HG03378 (cell line): ENCODE data around the gene VPS4A.
"Not testable (repeated sequence)": the region's sequence is repeated elsewhere in the genome, so short reads cannot be mapped to it uniquely, and the experiment has no call there.

Experiments
- ATAC-seq: cut with Tn5 transposase; IDR thresholded peaks from one replicate; pipeline ENCODE4 v1.9.1; 2021; ENCODE audit warnings: mild to moderate bottlenecking, moderate library complexity; ENCODE audit not compliant: unreplicated experiment

VPS4A gene

DNA sequence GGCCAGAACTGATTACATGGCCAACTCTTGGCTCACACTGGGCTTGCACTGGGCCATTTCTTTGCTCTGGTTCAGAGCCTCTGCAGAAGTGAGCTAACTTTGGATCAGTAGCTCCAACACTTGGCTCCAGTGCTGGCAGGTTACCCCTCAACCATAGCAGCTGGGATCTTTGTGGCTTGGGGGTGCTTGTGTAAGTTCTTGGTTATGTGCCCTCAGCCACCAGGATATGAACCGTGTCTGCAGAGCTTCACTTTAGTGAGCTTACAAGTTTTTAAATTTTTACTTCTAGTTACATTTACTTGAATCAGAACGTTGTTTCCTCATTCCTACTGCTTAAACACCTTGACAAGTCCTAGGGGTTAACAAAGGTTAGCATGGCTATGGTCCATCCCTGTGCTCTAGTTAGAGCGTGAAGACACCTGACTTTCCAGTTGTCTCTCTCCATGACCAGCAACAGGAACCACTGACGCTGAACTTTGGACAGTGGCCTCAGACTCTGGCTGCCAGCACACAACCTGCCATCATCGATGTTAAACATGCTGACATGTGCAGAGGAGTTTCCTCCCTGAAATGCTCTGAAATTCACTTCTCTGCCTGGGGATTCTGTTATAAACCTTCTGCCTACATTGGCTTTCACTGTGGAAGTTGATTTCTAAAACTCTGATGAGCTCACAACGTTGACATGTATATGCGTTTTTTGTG is 15.2 kb downstream of the VPS4A start:
- ATAC-seq: no peak

DNA sequence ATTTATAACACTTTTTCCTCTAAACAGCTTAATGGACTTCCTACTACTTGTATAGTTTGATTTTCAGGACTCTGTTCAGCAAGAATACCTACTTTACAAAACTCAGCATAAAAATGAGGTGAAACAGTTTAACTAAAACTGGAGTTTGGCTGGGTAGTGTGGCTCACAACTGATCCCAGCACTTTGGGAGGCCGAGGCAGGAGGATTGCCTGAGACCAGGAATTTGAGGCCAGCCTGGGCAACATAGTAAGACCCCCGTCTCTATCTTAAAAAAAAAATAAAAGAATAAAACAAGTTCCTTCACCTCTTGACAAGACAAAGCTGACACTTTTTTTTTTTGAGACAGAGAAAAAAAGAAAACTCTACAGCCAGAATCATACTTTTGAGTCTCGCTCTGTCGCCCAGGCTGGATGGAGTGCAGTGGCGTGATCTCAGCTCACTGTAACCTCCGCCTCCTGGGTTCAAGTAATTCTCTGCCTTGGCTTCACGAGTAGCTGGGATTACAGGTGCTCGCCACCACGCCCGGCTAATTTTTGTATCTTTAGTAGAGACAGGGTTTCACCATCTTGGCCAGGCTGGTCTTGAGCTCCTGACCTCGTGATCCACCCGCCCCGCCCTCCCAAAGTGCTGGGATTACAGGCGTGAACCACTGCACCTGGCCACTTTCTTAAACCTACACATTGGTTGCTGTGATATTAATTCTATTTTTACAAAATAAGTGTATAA is 16.6 kb downstream of the VPS4A start:
- no peak for ATAC-seq

DNA sequence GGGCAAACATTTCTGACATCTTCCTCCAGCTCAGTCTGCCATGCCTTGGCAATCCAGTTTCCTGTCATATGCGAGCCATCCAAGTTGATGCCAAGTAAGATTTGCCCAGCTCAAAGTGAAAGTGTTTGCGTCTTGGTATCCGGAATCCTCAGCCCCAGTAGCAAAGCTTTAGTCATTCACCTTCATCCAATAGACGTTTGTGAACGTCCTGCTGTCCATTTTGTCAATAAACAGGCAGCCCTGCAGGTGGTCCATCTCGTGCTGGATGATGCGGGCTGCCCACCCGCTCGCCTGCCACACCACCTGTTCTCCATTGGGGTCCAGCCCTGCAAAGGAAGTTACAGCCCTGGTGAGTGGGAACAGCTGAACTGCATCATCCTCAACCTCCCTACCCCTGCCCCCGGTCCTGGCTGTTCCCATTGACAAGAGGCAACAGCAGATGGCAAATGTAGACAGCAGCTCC is 17.7 kb downstream of the VPS4A start:
- no peak for ATAC-seq

DNA sequence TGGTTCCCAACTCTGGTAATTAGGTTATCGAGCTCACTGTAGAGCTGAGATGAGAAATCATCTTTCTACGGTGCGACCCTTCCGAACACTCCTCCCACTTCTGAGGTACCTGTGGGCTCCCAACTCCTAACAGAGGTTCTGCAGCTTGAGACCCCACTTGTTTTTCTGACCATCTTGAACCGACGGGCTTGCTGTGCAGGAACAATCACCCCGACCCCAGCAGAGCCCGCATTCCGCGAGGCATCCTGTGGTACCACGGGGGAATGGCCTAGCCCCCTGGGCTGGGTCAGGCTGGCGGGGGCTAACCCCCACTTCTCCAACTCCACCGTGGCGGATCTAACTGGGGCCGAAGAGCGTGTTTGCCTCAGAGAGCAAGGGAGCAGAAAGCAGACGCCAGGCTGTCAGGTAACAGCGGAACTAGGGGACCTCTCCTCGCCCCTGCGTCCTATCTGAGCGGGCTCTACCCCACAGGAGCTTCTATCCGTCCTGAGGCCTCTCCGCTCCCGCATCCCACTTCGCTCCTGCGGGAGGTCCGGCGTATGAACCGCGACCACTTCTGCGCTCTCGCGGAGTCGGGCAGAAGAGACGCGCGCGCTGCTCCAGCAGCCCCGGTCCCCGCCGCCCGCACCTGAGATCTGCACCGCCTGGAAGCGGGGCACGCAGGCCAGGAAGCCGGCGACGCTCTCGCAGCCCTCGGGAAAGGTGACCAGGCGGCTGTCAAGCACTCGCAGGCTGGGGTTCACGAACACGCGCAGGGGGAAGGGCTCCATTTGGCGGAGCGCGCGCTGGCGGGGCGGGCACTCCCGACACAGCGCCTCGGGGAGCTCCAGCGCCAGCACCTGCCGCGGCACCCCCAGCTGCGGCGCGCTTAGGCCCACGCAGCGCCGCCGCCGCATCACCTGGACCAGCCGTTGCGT is 18.5 kb downstream of the VPS4A start:
- no peak for ATAC-seq

DNA sequence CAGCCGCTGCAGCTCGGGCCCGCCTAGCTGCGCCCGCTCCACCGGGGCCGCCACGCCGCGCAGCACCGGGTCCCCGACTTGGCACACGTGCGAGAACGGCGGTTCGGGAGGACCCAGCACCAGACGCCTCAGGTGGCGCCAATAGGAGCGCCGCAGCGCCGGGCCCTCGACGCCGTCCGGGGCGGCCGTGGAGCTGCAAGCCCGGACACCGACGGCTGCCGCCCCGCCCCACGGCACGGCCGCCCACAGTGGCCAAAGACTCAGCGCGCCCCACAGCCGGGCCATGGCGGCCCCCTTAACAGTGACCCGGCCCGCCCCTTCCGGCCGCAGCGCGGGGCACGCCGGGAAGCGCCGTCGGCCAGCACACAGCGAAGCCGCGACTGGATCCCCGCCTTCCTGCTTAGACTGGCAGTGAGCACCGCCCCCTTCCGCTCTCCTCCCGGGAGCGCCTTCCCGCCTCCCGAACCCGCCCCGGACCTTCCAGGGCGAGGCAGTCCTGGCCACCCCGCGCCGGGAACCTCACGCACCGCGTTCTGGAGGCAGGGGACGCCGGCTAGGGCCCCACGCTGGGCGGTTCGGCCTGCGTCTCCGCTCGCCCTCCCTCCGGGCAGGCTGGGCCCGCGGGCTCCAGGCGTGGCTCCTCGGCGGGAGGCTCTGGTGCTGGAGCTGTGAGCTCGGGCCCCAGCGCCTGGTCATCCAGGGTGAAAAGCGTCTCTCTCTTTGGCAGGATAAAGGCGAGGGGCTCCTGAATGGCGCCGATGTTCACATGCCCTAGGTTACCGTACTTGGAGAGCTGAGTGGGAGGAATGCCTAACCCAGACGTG is 19.3 kb downstream of the VPS4A start, which contains the start of gene PDF:
Gene PDF, minus strand, starts transcription at position 303 of the 824 bp plus-strand sequence. Its CDS starts 18 bp downstream, at position 285.
- peak; percentile 78 for ATAC-seq

DNA sequence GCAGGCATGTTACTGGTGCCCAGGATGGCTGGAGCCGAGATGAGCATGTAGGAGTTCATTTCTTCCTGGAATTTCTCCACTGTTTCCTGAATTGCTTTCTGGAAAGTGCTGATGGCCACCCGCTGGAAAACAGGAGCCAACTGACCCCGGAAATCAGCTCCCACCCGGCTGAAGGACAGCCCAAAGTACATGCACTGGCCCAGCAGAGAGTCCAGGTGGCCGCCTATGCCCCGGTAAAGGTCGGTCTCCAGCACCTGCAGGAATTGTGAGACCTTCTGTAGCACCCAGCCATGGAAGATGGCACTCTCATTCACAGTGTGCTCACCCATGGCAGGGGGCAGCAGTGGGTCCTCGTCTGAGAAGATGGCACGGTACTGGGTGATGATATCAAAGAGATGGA is 23.5 kb downstream of the VPS4A start:
- no peak for ATAC-seq

DNA sequence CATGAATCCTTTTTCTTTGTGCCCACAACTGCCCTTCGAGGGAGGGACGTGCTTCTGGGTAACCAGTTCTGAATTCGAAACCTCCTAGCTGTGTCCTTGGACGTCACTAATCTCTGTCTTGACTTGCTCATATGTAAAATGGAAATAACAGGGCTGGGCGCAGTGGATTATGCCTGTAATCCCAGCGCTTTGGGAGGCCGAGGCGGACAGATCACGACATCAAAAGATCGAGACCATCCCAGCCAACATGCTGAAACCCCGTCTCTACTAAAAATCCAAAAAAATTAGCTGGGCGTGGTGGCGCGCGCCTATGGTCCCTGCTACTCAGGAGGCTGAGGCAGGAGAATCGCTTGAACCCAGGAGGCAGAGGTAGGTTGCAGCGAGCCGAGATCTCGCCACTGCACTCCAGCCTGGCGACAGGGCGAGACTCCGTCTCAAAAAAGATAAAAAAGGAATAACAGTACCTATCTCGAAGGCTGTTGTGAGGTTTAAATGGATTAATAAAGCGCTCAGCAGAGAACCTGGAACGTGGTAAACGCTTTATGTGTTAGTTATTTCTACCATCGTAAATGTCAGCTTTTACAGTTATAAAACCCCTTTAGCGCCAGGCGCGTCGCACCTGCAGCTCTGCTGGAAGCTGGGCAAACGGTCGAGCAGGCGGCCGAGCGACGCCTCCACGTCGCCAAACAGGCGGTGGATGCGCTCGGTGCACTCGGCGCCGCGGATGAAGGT is 27.6 kb downstream of the VPS4A start:
- no peak for ATAC-seq

DNA sequence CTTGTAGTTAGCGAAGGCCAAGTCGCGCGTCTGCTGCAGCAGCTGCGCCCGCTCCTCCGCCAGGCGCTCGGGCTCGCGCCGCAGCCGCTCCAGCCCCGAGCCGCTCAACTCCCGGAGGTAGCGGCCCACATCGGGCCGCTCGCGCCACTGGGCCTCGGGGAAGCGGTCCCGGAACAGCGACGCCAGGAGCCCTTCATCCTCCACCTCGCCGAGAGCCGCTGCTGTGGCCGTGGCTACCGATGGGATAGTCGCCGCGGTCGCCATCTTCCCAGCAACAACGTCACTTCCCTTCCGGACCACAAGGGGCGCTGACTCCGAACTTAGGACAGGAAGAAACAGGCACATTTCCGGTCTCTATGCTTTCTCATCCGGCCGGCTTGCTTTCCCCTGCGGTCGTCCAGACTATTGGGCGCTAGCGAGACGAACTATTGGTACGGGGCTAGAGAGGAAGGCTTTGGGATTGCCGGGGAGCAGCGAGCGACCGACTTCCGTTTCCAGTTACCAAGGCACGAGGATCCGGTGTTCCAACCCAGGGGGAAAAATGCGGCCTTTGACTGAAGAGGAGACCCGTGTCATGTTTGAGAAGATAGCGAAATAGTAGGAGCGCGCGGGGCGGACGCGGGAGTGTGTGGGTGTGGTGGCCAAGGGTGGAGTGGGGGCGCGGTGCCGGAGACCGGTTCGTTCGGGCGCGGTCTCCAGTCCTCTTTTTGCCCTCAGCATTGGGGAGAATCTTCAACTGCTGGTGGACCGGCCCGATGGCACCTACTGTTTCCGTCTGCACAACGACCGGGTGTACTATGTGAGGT is 28.3 kb downstream of the VPS4A start, which contains the start of the genes COG8 and NIP7:
Gene COG8, minus strand, starts transcription at position 276 of the 806 bp plus-strand sequence. Its CDS starts 12 bp downstream, at position 264.
Gene NIP7, plus strand, starts transcription at position 484 of the 806 bp plus-strand sequence. Its CDS starts 58 bp downstream, at position 542.
- peak; percentile 82 for ATAC-seq

DNA sequence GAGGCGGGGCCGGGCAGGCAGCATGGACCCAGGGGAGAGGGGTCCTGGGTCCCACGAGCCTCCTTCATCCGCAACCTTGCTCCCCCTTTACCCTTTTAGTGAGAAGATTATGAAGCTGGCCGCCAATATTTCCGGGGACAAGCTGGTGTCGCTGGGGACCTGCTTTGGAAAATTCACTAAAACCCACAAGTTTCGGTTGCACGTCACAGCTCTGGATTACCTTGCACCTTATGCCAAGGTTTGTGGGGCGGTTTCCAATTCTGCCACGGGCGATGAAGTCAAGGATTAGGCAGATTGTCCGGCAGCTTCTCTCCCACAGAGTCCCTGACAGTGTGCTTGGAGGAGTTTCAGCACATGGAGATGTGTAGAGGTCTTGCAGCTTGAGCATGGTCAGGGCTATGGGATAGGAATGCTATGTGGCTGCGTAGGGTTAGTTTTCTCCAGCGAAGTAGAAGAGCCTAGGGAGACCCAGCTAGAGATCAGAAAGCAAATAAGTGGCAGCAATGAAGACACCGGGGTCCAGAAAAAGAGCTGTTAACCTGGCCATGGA is 29.0 kb downstream of the VPS4A start:
- no peak for ATAC-seq

DNA sequence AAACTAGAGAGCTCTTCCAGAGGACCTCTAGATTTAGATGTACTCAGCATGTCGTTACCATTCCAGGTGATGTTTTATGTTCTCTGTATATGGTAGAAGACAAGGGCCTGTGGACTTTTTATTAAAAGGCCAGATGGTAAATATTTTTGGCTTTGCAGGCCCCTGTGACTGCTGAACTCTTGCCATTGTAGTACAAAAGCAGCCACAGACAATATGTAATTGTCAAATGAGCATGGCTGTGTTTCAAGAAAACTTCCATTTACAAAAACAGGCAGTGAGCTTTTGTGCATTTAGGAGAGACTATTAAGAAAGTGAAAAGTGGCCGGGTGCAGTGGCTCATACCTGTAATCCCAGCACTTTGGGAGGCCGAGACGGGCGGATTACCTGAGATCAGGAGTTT is 33.0 kb downstream of the VPS4A start:
- ATAC-seq: no peak

DNA sequence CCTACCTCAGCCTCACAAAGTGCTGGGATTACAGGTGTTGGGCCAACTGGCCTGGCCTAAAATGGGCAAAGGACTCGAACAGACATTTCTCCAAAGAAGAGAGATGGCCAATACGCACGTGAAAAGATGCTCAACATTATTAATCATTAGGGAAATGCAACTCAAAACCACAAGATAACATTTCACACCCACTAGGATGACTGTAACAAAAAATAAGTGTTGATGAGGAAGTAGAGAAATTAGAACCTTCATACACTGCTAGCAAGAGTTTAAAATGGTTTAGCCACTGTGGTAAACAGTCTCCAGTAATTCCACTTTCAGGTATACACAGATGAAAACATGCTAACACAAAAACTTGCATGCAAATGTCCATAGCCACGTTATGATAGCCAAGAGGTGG is 34.8 kb downstream of the VPS4A start:
- no peak for ATAC-seq

DNA sequence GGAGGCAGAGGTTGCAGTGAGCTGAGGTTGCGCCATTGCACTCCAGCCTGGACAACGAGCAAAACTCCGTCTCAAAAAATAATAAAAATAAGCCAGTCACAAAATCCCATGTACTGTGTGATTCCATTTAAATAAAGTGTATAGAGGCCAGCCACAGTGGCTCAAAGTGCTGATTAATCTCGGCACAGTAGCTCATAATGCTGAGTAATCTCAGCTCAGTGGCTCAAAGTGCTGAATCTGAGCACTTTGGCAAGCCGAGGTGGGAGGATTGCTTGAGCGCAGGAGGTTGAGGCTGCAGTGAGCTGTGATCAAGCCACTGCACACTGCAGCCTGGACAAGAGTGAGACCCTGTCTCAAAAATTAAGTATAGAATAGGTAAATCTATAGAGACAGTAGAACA is 35.5 kb downstream of the VPS4A start:
- ATAC-seq: no peak

DNA sequence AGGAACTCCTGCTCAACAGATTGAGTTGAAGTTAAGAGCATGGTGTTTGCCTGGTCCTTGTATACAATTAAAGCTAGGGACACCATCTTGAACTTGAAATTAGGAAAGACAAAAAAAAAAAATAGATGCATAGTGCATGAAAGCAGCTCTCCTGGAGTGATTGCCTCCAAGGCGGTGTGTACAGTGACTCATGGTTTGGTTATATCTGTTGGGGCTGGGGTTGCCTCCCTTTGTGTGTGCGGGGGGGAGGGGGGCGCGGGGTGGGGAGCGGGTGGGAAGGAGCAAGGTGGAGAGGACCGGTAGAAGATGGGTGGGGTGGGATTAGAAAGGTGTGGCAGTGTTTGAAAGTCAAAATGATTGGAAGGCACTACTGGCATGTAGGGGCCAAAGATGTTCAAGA is 37.1 kb downstream of the VPS4A start:
- no peak for ATAC-seq

DNA sequence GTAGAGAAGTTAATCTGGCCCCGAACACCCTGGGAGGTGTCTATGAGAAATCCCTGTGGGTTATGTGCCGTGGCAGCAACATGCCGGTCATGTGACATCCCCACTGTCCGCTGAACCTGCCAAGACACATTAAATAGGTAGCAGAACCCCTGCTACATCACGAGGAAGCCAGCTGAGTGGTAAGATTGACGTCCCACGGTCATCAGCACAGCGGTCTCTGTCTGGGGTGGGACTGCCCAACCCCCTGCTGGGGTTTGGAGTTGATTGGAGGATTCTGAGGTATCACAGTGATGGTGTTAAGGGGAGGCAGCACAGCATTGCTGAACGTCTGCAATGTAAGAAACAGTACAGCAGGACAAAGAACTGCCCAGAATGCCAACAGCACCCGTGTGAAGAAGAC is 38.4 kb downstream of the VPS4A start:
- ATAC-seq: no peak

DNA sequence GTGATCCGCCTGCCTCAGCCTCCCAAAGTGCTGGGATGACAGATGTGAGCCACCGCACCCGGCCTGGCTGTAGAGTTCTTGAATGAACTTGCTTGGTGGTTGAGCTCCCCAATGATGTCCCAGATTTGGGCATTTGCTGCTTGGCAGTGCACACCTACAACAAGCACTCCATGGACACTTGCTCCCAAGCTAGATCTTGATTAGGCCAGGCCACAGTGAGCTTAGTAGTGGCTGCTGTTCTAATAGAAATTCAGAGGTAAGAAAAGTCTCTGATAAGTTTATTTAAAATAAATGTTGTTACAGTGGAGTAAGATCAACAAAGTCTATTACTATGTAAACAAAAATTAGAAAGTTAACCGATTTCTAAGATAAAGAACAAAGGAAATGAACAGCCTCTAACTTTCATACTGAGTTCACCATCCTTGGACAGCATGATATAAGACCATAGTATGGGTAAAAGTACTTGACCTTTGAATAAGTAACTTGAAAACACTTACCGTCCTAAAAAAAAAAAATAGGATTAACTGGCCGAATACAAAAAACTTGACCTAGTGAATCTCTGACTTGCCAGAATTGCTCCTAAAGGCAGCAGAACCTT is 39.5 kb downstream of the VPS4A start:
- no peak for ATAC-seq

DNA sequence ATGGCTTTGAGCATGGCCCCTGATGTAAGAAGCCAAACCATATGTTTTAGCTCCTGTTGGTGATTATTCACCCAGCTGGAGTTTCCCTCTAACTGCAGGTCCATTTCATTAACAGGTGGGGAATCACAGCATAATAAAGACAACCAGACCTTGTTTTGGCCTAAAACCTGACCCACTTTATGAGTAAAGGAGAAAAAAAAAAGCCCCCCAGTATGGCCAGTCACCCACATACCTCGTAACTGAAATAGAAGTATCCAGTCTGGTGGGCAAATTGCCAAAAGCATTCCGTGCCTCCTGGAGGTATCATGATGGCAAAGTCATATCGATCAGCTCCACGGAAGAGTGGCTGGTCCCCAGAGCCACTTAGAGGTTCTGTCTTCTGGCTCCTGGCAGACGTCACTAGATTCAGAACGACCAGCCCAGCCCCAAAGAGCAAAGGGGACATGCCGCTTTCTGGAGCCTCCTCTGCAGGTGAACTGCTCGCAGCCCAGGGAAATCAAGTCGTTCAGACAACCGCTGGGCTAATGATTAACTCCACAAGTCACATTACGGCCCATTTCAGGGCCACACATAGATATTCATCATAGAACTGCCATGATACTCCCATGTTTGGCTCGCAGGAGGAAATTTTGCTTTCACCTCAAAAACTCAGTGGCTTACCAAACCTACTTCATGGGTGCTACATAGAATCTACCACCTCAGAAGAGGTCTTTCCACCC is 40.3 kb downstream of the VPS4A start, which contains the start of gene TMED6:
Gene TMED6, minus strand, starts transcription at position 478 of the 719 bp plus-strand sequence. Its CDS starts 33 bp downstream, at position 445.
- no peak for ATAC-seq

DNA sequence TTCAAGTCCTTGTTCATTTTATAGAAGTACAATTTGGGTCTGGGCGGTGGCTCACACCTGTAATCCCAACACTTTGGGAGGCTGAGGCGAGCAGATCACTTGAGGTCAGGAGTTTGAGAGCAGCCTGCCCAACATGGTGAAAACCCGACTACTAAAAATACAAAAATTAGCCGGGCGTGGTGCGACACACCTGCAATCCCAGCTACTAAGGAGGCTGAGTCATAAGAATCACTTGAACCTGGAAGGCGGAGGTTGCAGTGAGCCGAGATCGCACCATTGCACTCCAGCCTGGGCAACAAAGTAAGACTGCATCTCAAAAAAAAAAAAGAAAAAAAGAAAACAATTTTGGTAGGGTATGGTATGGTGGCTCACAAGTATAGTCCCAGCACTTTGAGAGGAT is 48.9 kb downstream of the VPS4A start:
- not testable (repeated sequence) for ATAC-seq
